ENCODE data around the gene CIBAR2.

CIBAR2 gene

DNA sequence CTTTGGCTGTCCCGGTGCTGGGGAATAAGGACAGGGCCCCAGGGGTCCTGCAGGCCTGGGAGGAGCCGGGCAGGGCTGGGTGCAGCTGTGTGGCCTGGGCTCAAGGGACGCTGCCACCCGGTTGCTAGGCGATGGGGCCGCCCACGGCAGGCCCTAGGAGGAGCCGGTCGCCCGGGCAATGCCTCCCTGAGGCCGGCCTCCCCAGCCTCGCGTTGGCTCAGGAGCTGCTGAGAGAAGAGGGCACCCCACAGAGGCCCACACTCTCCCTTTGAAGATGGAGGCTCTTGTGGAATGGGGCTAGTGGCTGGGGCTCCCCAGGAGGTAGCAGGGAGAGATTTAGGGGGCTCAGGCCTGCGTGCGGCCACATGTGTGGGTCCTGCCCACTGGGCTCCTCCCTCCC lies at the start of gene CIBAR2:
Gene CIBAR2 (minus strand): TSS at position 109 of the 400 bp plus-strand sequence. CDS start 120 bp downstream, outside the sequence.
- DNase-seq (ENCODE audit: low read depth), result no peak

DNA sequence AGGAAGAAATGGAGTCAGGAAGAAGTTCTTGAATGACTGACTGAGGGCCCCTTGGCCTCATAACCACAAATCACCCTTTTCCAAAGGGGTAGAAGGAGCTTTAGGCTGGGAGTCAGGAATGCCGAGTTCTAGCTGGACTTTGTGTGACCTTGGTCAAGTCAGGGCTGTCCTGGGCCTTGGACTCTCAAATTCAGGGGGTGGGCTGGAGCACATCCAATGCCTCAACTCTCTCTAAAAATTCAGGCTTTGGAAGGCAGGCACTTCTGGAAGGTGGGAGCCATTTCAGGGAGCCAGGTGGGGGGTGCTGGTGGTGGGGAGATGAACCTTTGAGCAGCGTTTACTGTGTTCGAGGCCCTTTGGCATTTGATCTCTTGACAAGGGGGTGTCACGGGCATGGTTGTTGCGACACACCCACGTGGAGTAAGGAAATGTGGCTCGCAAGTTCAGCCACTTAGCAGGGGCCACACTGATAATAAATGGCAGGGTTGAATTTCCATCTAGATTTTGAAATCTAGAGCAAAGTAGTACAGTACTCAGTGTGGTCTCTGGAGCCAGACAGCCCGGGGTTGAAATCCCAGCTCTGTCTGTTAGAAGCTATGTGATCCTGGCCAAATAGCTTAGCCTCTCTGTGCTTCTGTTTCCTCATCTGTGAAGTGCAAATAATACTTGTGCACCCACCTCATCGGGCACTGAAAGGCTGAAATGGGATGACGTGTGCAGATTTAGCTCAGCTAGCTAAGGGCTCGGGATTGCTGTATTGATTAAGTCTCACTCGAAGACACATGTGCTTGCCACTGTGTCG lies 47.1 kb upstream of the CIBAR2 start:
- no peak for DNase-seq (ENCODE audit: low read depth)

DNA sequence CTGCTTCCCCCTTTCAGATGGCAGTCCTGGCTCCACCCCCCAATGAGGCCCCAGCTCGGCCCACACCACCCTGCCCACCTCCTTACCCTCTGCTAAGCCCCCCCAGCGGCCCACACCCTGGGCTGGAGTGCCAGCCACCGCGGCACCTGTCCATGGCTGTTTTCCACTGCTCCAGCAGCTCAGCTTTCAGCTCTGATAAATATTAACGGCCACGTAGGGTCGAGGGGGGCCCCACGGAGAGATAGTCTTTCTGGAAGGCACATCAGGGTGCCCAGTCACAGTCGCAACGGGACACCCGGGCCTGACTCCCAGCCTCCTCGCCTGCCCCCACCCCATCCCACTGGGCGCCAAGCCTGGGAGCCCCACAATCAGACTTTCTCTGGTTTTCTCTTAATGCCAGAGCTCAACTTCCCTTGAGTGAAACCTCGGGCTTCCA lies 46.5 kb upstream of the CIBAR2 start:
- no peak for DNase-seq (ENCODE audit: low read depth)

DNA sequence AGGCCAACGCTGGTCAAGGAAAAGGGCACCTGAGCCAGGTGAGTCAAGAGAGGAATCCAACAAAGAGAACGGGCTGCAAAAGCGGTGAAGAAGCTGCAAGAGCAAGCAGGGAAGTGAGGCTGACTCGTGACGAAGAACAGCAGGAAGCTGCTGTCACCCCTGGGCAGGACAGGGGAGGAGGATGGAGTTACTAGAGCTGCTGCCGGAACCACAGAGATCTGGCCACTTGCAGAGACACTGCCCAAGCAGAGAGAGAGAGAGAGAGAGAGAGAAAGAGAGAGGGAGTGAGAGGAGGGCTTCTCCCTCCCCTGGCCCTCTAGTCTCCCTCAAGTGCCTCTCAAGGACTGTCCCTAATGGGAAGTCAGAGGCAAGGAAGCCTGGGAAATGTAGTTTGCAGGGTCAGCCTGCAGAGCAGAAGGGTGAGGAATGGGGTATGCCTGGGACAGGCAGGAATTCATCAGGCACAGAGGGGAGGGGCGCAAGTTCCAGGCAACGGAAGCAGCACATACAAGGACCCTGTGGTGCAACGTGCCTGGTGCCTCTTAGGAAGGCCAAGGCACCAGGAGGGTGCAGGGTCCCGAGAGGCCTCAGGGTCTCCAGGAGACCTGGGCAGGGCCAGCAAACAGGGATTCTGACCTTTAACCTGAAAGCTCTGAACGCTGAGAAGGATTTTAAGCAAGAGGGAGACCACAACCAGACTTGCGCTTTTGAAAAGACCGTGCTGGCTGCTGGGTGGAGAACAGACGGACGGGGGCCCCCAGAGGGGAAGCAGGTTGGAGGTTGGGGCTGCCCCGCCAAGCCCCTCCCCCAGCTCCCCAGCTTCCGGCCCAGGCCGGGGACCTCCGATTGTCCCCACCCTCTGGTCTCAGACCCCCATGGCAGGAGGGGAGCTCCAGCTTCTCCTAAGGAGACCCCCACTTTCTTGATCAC lies 45.8 kb upstream of the CIBAR2 start:
- DNase-seq (ENCODE audit: low read depth), result no peak

DNA sequence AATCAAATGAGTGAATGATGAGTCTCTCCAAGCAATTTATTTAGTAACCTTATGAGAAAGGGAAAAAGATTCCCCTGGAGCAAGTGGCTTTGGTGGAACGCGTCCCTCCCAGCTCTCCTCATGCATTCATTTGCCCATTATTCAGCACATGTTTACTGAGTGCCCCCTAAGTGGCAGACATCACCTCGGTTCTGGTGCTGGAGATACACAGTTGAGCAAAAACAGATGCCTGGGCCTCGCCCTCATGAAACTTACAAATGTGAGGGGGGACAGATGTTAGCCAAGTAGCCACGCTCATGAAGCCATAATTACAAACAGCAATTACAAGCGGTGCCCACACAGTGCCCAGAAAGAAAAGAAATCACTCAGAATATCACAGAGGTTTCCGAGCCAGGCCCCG lies 45.1 kb upstream of the CIBAR2 start:
- DNase-seq (ENCODE audit: low read depth), result no peak

DNA sequence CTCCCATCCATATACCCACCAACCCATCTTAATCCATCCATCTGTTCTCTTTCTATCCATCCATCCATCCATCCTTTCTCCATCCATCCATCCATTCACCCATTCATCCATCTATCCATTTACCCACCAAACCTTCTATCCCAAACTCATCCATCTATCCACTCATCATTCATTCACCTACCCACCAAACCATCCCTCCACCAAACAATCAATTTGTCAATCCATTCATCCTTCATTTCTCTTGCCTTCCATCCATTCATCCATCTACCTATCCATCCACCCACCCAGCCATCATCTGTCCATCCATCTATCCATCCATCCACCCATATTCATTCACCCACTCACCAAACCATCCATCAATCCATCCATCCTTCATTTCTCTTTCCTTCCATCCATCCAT lies 44.6 kb upstream of the CIBAR2 start:
- no peak for DNase-seq (ENCODE audit: low read depth)

DNA sequence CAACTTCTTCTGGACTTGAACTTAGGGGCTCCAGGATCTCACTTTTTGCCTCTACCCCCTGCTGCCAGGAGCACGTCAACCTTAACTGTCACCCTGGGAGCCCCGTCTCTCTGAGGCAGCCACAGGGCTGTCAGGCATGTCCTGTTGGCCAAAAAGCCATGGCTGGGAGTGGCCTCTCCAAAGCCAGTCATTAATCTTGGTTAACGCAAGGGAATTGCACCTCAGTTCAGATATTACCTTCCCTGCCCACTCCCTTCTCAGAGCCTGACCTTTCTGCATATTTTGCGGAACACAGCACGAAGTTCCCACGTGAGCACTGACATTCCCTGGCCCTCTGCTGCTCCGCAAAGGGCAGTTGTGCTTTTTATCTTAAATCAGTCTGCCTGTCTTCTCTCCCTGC lies 44.2 kb upstream of the CIBAR2 start:
- no peak for DNase-seq (ENCODE audit: low read depth)

DNA sequence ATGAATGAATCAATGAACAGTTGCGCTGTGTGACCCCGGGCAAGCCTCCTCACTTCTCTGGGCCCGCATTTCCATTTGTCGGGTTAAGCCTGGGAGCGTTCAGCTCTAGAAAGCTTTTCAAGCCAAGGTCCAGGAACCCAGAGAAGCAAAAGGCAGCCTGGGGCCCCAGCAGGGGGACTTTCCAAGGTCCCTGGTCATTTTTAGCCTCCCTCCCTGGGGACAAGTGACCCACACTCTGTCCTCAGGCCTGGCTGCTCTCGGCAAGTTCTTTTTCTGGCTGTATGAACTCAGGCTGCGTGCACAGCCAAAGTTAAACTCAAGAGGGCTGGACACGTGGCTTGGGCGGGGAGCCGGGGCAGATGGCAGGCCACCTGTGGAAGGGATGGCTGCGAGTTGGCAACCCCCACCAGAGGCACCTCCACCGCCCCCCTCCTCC lies 41.4 kb upstream of the CIBAR2 start:
- no peak for DNase-seq (ENCODE audit: low read depth)

DNA sequence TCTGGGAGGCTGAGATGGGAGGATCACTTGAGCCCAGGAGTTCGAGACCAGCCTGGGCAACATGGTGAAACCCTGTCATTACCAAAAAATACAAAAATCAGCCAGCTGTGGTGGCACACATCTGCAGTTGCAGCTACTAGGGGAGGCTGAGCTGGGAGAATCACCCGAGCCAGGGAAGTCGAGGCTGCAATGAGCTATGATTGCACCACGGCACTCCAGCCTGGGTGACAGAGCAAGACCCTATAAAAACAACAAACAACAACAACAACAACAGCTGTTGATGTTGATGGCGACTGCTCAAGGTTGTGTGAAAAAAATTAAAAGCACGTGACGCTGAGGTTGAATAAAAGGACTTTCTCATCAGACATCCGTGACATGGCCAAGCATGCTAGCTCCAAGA lies 40.8 kb upstream of the CIBAR2 start:
- DNase-seq (ENCODE audit: low read depth), result no peak

DNA sequence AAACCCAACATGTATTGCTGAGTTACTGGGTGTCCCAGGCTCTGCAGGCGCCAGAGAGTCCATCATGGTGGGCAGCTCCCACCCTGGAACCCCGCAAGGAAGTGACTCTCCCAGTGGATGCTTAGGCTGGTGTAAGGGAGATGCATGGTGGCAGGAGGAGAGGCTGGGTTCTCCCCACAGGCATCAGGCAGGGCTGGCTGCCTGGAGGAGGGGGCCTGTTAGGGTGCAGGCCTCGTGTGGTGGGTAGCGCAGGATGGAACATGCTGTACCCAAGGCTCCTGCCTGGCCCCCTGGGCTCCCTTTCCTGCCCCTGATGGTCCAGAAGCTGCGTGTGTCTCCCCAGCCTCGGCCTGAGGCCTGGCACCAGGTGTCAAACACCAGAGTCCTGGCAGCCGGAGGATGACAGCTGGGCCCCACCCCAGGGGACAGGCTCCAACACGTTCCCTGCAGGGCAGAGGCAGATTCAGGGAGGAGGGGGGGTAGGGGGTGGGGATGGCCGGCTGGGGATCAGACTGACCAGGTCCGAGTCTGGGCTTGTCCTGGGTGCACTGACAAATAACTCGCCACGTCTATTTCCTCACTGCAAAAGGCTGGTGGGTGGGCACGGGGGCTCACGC lies 40.2 kb upstream of the CIBAR2 start:
- no peak for DNase-seq (ENCODE audit: low read depth)

DNA sequence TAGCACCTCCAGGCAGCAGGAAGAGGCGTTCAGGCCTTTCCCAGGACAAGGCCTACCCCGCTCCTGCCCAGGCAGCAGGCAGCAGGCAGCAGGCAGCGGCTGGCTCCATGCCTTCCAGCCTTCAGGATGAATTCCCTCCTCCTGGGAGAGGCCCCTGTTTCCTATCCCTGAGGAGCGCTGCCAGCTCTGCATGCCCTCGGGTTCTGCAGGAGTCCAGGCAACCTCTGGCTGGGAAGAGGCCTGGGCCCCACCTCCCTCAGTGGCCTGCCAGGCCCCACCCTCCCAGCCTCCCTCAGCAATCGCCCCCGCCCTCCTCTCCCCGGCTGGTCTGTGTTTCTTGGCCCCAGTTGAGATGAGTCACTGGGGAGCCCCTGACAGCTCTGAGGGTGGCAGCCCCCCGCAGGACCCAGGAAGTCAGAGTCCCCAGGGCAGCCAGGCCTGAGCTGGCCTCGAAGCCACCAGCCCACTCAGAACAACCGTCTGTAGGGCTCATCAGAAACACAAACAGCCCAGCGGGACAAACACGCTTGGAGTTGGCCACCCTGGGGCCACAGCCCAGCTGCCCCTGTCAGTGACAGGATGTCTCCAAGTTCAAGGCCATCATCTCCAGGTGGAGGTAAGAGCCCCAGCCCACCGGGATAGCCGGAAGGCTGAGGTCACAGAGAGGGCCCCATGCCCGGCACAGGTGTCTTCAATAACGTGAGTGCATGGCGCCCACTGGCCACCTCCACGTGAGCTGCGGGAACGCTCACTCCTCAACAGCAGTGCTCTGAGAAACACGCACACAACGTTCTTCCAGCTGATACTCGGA lies 39.5 kb upstream of the CIBAR2 start:
- DNase-seq (ENCODE audit: low read depth), result no peak

DNA sequence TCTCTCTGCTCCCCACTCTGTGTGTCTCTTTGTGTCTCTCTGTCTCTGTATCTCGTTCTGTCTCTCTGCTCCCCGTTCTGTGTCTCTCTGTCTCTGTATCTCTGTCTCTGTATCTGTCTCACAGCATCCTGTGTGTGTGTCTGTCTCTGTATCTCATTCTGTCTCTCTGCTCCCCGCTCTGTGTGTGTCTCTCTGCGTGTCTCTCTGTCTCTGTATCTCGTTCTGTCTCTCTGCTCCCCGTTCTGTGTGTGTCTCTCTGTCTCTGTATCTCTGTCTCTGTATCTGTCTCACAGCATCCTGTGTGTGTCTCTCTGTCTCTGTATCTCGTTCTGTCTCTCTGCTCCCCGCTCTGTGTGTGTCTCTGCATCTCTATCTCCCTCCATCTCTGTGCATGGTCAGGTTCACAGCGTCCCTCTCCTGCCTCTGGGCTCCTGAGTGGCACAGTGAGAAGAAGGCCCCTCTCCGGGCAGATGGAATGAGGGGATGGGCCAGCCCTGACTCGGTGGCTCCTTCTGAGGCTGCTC lies 38.9 kb upstream of the CIBAR2 start:
- no peak for DNase-seq (ENCODE audit: low read depth)

DNA sequence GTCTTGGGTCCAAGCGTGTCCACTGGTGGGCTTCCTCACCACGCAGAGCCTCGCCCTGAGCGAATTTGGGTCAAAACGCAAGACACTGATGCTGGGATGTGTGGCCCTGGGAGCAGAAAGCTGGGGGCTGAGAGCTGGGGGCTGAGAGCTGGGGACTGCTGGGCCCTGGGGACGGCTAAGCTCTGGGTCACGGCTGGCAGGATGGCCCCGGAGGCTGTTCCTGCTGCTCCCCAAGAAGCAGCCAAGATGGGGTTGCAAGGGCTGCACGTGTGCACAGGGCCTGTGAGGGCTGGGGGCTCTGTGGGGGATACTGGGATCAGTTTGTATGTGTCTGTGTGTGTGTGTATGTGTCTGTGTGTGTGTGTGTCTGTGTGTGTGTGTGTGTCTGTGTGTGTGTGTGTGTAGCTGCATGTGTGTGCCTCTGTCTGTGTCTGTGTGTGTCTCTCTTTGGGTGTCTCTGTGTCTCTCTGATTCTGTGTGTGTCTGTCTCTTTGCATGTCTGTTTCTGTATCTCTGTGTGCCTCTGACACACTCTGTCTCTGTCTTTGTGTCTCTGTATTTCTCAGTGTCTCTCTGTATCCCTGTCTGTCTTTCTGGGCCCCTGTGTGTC lies 38.2 kb upstream of the CIBAR2 start:
- no peak for DNase-seq (ENCODE audit: low read depth)

DNA sequence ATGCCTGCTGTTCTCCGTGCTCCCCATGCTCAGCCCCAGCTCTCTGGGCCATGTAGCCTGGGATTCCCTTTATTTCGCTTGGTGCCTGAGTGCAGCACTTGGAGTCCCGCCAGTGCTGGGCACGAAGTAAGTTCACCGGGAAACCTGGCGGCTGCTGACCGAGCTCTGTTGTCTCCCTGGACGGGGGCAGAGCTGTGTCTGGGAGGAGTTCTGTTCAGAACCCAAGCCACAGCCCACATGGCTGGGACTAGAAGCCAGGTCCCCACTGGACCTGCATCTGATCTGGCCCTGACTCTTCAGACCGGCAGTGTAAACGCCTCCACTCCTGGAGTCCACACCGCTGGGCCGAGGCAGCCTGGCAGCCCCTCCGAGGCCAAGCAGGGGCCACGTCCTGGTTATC lies 37.5 kb upstream of the CIBAR2 start:
- DNase-seq (ENCODE audit: low read depth), result no peak

DNA sequence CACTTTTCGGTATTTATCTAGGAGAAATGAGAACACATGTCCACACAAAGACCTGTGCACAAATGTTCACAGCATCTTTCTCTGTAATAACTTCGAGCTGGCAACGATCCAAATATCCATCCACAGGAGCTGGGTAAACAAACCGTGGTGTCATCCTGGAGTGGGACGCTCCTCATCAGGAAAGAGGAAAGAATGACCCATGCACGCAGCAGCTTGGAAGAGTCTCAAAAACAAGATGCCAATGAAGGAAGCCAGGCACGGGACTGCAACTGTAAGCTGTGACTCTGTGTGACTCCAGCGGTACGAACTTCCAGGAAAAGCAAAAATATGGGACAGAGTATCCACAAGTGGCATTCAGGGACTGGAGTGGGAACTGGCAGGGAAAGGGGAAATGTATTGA lies 36.7 kb upstream of the CIBAR2 start:
- DNase-seq (ENCODE audit: low read depth), result no peak

DNA sequence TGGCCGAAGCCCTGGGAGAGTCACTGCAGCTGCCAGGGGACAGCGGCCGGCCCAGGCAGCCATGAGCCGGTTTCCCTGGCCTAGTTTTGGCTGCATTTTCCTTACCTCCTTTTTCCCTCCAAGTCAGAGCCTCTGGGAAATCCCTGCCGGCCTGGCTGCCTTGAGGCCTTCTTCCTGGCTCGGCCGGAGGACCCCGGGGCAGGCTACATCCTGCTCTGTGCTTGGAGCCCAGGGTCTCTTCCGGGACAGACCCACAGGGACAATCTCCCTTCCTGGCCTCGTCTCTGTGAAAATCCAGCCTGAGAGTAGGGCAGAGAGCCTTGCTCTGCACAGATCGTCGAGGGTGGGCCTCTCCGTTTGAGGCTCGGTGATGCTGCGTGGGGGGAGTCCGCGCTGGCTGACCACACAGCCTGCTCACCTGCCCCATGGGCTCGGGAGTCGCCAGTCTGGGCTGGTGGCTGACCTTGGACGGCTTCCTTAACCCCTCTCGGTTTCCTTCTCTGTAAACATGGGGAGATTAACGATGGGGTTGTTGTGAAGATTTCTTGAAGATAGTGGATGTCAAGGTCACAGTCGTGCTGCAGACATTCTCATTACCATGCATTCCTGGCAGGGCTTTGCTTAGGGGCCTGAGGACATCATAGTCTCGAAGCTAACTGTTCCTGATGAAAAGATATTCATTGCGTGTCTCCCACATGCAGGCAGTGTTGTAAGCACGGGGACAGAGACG lies 34.8 kb upstream of the CIBAR2 start:
- no peak for DNase-seq (ENCODE audit: low read depth)

DNA sequence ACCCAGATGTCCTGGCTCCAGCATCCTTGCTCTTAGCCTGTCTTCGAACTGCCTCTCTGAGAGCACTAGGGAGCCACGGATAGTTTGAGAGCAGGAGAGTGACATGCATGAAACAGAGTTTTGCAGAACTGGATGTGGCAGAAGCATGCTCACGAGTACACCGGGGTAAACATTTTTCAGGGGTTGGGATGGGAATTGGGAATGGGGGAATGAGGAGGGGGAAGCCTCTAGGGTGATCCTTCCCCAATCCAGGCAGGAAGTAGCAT lies 34.2 kb upstream of the CIBAR2 start:
- DNase-seq (ENCODE audit: low read depth), result no peak

DNA sequence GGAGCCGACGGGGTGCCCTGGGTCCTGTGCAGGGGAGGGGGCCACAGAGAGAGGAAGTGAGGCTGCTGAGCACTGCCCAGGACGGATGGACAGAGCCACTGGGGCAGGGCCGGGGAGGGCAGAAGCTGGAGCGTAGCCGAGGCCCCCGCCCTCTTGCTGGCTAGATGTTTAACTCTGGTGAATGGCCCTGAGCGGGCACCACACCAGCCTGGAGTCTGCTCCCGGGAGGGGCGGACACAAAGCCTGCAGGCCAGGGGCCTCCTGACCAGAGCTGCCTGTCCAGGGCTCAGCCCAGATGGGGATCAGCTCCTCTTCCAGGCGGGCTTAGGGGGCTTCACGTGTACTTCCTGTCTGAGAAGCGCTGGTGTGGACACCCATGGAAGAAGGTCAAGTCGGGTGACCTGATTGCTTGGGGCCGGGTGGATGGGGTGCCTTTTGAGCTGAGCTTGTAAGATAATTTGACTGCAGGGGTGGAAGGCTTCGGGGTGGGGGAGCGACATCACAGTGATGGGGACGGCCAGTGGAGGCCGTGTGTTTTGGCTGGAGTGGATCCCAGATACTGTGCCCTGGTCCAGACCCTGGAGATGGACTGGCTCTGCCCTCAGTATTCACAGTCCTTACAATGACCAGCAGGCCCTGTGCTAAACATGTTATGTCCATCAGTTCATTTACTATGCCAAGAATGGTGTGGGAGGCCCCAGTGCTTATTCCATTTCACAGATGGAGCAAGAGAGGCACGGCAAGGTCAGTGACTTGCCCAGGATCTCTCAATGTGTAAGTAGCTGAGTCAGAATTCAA lies 33.7 kb upstream of the CIBAR2 start:
- no peak for DNase-seq (ENCODE audit: low read depth)

DNA sequence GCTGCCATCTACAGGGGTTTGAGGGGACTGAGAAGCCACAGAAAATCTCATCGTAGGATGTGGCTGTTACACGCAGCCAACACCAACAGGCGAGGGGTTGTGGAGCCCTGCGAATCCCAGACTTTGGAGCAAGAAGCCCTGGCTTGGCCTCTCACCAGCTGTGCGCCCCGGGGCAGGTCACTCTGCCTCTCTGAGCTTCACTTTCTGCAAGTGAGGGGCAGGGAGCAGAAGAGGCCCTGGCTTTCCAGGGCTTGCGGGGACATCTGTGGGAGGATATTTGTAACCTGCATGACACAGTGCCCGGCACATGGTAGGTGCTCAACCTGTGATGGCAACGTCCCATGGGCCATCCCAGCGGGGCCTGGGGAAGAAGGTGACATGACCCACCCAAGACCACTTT lies 32.9 kb upstream of the CIBAR2 start:
- no peak for DNase-seq (ENCODE audit: low read depth)
